Fibroblast of lung (primary cell): ENCODE measurements around the gene OPRM1.

Experiments
- EZH2 ChIP-seq: IDR thresholded peaks from 2 replicates; pipeline ENCODE4 v1.5.1; 2012; ENCODE audit warnings: low read length, control low read depth, mild to moderate bottlenecking; ENCODE audit errors: missing control alignments
- TF ChIP-seq, protein P1 (sequence below), 2 donors: IDR thresholded peaks in 1 of 2; conservative IDR thresholded peaks in 1 of 2; 1 replicate in 1 of 2; 2 replicates in 1 of 2; pipeline ENCODE4 v1.5.1; 2011 to 2012; ENCODE audit warnings: low read length in 2 of 2, control low read depth in 1 of 2, inconsistent platforms in 1 of 2, low read depth in 1 of 2, mild to moderate bottlenecking in 1 of 2

DNA sequence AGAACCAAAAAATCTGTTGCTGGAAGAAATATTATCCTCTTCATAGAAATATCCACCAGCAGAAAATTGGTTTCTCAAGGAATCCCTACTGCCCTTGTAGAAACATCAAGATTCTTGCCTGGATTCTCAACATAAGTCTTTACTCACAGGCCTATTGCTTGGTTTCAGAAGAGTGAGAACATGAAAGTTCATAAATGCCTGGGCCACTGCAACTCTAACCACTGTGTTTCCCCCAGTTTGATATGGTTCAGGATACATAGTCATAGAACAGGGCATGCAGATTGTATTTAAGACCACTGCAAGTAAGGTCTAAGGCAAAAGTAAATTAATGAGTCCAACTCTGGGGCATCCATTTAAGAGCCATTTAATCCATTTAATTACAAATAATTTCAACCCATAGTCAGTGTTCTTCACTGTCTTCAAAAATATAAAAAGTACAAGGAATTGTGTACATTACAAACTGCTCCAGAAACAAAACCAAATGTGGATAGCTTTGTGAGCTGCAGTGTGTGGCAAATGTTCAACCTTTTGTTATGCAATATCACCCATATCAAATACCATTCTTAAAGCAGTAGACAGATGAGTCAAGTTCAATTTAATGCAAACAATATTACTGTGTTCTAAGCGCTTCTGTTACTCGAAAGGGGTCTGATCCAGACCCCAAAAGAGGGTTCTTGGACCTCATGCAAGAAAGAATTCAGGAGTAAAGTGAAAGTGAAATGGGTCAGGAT is 83.3 kb downstream of the OPRM1 start:
- TF ChIP-seq EZH2, result no peak
- TF ChIP-seq, protein P1, sequence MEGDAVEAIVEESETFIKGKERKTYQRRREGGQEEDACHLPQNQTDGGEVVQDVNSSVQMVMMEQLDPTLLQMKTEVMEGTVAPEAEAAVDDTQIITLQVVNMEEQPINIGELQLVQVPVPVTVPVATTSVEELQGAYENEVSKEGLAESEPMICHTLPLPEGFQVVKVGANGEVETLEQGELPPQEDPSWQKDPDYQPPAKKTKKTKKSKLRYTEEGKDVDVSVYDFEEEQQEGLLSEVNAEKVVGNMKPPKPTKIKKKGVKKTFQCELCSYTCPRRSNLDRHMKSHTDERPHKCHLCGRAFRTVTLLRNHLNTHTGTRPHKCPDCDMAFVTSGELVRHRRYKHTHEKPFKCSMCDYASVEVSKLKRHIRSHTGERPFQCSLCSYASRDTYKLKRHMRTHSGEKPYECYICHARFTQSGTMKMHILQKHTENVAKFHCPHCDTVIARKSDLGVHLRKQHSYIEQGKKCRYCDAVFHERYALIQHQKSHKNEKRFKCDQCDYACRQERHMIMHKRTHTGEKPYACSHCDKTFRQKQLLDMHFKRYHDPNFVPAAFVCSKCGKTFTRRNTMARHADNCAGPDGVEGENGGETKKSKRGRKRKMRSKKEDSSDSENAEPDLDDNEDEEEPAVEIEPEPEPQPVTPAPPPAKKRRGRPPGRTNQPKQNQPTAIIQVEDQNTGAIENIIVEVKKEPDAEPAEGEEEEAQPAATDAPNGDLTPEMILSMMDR (conservative IDR thresholded peaks at IDR 0.05 in 1 of 2, IDR thresholded peaks at IDR 0.05 in 1 of 2; ENCODE audit: low read depth in 1 of 2, low read length in 2 of 2), result no peak
